ENCODE results near the gene LDB2.

- TF ChIP-seq FOXP2 (optimal IDR thresholded peaks at IDR 0.05; ENCODE audit: control extremely low read depth, extremely low read length, insufficient read depth) = no peak
- TF ChIP-seq POLR2AphosphoS5 (IDR thresholded peaks at IDR 0.05; ENCODE audit: borderline replicate concordance, low read depth, low read length) = no peak
- no peak for TF ChIP-seq EZH2 (IDR thresholded peaks at IDR 0.05)
Observed at GRCh38 chr4:16672421-16672820, 226.0 kb downstream of the LDB2 start.
